Posterior cingulate gyrus (tissue), 11 donors: ENCODE measurements around the gene DHRS4L2.
"Not testable (repeated sequence)": the region's sequence is repeated elsewhere in the genome, so short reads cannot be mapped to it uniquely, and the experiment has no call there.

Experiments used
- DNase-seq, 10 donors: peaks; one replicate each; pipeline versions ENCODE4 v3.0.0 to v3.0.0-alpha.2; 2020 to 2021; ENCODE audit warnings: mixed read lengths in 3 of 10
- intact Hi-C: fragments of 100-400 bp; cut with DNase I; formaldehyde crosslinking; loops from one replicate; pipeline ENCODE4 v1.15.1; 2023

The DHRS4L2 gene

DNA sequence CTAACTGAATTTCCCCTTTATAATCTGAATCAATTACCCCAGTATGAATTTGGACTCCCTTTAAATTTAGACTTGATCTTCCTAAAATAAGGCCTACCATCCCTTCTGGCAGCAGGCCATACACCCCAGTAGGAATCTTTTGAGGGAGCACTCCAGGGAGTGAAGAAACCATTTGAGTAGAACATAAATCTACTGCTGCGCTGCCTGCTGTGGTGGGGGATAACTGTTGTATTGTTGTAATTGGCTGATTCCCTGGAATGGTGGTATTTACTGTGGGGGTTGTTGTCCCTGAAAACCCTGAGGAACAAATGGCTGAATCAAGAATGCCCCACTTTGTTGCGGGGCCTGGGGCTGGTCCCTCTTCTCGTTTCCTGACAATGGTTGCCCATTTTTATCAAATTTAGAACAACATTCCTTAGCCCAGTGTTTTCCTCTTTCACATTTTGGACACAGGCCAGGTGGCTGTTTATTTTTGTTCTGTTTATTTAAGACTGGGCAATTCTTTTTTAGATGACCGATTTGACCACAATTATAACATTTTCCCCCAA is 24.1 kb downstream of the DHRS4L2 start:
- peak in 1 of 10 donors; percentile 64 for DNase-seq
- intact Hi-C loops: not testable (repeated sequence)

DNA sequence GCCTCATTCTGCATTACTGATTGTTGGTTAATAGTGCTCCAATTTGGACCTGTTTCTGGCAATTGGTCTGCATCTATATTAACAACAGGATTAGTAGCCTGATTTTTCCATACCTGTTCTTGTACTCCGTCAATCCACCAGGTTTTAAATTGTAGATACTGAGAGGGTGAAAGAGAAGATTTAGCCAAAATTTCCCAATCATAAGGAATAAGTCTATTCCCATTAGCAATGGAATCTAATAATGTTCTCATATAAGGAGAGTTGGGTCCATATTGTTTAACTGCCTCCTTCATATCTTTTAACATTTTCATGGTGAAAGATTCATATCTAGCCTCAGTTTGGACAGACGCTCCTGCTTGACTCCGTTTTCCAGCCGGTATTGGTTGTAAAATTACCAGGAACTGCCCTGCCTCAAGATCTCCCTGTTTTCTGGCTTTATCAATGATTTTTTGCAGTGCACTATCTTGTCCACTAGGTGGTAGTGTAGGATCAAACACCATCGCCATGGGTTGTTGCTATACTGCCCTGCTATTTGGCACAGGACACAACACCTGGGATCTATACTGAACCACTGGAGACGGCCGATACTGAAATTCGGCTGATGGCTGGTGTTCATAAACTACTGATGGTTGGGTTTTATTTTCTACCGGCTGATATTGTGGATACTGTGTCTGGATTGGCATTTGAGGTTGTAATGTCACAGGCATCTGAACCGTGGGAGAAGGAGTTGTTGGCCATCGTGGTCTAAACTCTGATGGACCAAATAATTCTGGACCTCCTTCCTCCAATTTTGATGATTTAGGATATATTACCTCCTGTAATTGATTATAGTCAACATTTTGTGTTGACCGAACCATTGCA is 25.2 kb downstream of the DHRS4L2 start:
- peak in 1 of 10 donors; percentile 82 for DNase-seq
- intact Hi-C loops: loop anchor here (1.0 kb wide), 2 partner anchors 22 to 76 kb away; no protein-coding TSS in a partner anchor

DNA sequence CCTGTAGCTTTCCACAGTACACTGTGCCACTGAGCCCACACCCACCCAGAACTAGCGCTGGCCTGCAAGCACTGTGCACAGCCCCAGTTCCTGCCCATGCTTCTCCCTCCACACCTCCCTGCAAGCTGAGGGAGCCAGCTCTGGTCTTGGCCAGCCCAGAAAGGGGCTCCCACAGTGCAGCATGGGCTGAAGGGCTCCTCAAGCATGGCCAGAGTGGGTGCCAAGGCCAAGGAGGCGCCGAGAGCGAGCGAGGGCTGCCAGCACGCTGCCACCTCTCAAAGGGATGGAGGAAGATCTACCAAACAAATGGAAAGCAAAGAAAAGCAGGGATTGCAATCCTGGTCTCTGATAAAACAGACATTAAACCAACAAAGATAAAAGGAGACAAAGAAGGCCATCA is 27.0 kb downstream of the DHRS4L2 start:
- intact Hi-C loops, DNase-seq: not testable (repeated sequence)

DNA sequence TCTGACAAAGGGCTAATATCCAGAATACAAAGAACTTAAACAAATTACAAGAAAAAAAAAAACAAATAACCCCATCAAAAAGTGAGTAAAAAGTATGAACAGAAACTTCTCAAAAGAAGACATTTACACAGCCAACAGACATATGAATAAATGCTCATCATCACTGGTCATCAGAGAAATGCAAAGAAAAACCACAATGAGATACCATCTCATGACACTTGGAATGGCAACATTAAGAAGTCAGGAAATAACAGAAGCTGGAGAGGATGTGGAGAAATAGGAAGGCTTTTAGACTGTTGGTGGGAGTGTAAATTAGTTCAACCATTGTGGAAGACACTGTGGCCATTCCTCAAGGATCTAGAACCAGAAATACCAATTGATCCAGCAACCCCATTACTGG is 30.2 kb downstream of the DHRS4L2 start:
- intact Hi-C loops, DNase-seq: not testable (repeated sequence)

DNA sequence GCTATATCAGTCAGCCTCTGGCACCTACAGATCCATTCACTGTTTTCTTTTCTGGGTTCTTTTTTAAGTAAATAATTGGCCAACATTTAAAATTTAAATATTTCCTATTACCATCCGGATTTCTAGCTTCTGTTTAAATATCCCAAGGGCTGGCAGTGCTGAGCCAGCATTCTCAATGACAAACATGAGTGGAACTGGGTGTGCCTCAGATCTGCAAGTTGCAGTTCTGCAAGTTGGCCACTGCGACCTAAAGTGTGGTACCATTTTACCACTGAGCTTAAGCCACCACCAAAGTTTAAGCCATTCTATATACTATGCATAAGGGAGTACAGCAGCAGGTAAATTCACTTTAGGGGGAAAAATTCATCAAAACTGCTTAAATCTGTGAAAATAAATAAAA is 31.2 kb downstream of the DHRS4L2 start:
- intact Hi-C loops, DNase-seq: not testable (repeated sequence)

DNA sequence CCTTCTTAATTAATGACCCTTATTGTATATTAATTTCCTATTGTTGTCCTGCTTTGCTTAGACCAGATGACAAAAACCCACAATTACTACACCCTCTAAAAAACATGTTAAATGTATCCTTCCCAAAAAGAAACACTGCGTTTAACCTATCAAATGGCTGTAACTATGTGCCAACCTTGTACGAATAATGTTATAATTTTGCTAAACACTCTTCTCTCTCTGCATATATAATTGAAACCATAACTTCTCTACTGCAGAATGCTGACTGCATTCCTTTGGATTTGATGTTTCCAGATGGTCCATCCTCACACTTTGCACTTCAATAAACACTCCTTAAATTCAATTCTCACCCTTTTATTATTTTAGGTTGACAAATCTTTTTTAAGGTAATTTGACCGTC is 31.8 kb downstream of the DHRS4L2 start:
- intact Hi-C loops: not testable (repeated sequence)

DNA sequence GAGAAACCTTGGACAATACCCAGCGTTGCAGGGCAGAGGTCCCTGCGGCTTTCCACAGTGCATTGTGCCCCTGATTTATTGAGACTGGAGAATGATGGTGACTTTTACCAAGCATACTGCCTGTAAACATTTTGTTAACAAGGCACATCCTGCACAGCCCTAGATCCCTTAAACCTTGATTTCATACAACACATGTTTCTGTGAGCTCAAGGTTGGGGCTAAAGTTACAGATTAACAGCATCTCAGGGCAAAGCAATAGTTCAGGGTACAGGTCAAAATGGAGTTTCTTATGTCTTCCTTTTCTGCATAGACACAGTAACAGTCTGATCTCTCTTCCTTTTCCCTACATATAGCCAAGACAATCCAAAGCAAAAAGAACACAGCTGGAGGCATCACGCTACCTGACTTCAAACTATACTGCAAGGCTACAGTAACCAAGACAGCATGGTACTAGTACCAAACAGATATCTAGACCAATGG is 36.2 kb downstream of the DHRS4L2 start:
- intact Hi-C loops, DNase-seq: not testable (repeated sequence)

More for the DNA sequence above, 31.8 kb downstream of the DHRS4L2 start:
- DNase-seq: not testable (repeated sequence)

DNA sequence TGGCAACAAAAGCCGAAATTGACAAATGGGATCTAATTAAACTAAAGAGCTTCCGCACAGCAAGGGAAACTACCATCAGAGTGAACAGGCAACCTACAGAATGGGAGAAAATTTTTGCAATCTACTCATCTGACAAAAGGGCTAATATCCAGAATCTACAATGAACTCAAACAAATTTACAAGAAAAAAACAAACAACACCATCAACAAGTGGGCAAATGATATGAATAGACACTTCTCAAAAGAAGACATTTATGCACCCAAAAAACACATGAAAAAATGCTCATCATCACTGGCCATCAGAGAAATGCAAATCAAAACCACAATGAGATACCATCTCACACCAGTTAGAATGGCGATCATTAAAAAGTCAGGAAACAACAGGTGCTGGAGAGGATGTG is 41.0 kb downstream of the DHRS4L2 start:
- DNase-seq, intact Hi-C loops: not testable (repeated sequence)

DNA sequence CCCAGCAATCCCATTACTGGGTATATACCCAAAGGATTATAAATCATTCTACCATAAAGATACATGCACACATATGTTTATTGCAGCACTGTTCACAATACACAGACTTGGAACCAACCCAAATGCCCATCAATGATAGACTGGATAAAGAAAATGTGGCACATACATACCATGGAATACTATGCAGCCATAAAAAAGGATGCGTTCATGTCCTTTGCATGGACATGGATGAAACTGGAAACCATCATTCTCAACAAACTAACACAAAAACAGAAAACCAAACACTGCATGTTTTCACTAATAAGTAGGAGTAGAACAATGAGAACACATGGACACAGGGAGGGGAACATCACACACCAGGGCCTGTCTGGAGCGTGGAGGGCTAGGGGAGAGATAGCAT is 42.6 kb downstream of the DHRS4L2 start:
- intact Hi-C loops, DNase-seq: not testable (repeated sequence)

DNA sequence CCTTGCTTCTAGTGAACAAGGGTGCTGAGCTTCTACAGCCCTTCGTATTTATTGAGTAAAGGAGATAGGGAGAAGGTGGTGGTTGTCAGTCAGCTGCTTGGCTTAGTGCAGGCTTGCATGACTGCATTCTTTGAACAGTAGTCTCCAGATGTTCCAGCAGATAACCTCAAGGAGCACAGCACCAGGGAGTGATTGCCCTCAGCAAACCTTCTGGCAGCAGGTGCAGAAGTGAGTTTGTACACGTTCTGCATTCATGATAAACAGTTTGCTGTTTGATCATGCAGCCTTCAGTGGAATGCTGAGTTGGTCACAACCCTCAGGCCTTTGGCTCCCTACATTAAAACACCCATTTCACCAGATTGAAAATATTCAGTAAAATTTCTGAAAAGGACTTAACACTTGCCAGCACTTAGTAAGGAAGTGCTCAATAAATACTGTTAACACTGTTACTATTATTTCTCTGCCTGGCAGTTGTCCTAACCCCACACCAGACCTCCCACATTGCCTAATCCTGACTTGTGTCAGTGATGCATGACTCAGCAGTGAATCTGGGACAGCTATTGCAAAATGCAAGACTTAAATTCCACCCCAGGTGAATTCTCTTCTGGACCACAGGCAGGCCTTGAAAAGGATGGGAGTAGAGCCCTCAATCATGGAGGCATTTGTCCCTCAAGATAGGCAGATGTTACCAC is 44.1 kb downstream of the DHRS4L2 start:
- intact Hi-C loops: no loop called here
- no peak for DNase-seq

DNA sequence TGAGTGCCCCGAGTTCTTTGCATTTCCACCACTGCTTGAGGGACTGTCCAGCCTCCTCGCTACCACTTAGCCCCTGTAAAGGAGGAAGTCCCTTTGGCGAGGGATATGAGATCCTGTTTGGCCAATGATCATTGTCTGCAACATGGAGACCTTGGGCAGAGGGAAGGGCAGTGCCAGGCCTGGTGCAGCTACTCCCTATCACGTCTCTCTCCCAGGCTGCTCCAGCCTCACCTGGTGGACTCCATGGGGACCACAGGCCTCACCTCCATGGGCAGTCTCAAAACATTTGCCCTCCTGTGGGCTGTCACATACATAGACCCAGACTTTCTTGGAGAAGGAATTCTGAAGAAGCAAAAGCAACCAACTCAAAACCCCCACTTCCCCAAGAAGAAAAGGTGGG is 47.0 kb downstream of the DHRS4L2 start:
- intact Hi-C loops: loop anchor here (1.0 kb wide), 1 partner anchor 21 kb away; no protein-coding TSS in a partner anchor

DNA sequence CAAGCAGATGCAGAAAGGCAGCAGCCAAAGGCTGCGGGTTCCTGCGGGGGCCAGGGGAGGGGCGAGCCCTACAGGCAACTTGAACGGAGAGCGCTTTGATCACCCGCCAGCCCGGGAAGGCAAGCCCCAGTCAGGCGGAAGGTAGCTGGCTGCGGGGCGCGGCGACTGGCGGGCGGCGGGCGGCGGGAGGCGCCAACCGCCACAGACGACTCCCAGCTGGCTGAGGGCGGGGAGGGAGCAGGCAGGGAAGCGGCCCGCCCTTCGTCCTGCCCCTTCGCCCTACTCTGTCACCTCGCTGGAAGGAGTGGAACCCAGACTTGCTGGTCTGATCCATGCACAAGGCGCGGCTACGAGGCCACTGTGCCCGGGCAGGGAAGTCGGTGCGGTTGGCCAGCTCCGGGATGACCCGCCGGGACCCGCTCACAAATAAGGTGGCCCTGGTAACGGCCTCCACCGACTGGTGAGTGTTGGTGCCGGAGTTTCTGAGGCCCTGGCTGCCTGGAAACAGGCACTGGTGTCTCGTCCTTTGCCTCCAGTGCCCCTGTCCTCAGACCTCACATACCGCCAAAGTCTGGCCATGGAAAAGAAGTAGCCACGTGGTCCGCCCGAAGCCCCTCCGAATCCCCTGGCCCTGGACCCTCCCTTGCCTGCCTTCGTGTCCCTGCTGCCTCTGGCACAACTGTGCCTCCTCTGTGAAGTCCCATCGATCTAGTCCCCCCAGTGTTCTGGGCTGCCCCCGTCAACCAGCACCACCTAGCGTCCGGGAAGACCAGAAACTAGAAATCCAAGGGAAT is 47.6 kb downstream of the DHRS4L2 start:
- intact Hi-C loops: loop anchor here (1.0 kb wide), 1 partner anchor 22 kb away; no protein-coding TSS in a partner anchor
- peak; percentile 59 to 97 (median 78) for DNase-seq

More for the DNA sequence above, 47.0 kb downstream of the DHRS4L2 start:
- DNase-seq: not testable (repeated sequence)

DNA sequence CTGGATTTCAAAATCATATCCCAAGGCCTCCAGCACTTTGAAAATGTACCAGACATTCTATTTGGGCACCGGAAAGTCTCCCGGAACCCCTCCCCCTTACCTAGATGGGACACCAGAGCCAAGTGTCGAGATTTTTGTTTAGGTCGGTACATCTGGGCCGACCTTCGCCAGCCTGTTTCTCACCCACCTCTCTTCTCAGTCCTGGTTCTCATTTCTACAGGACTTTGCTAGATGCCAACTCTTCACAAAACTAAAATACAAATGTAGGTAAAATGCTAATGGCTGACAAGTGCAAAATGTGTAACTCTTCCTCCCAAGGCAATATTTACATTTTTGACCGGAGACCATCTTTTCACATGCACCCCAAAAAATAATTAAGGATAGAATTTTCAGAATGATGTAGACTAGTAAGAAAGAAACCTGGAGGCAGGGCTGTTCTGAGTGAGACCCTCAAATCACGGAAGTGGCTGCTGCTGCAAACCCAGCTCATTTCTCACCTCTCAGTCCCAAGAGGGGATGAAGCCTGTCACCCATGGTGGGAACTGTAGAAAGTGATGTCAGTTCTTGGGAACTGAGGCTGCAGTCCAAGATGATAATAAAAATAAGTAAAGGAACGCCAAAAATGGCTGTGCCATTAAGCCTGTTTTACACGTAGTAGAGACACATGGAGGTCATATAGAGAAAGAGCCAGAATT is 48.4 kb downstream of the DHRS4L2 start:
- intact Hi-C loops: loop anchor here (1.0 kb wide), 1 partner anchor 23 kb away; no protein-coding TSS in a partner anchor
- DNase-seq: not testable (repeated sequence)

DNA sequence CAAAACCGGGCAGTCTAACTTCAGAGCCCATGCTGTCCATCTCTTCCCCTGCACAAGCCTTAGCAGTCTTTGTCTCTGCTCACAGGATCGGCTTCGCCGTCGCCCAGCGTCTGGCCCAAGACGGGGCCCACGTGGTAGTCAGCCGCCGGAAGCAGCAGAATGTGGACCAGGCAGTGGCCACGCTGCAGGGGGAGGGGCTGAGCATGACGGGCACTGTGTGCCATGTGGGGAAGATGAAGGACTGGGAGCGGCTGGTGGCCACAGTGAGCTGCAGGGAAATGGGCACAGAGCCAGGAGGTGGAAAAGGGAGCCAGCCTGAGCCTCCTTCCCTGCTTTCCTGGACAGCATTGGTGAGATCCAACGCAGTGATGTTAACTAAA is 48.9 kb downstream of the DHRS4L2 start:
- no peak for DNase-seq
- intact Hi-C loops: no loop called here

DNA sequence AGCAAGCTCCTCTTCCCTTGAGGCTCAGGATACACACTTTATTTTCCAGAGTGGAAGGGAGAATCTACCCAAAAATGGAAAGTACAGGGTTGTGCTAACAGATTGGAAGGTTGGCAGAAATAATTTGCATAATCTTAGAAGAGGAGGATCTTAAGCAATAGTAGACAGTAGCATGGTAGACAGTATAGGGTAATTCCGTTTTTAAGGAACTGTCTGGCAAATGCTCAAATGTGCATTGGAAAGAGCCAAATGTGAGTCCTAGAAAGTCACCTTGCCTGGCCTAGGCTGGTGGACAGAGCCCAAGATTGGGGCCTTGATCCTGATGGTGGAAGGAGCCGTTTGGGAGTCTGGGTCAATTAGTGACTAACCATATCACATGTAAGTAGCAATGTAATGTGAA is 50.0 kb downstream of the DHRS4L2 start:
- intact Hi-C loops: no loop called here
- no peak for DNase-seq

DNA sequence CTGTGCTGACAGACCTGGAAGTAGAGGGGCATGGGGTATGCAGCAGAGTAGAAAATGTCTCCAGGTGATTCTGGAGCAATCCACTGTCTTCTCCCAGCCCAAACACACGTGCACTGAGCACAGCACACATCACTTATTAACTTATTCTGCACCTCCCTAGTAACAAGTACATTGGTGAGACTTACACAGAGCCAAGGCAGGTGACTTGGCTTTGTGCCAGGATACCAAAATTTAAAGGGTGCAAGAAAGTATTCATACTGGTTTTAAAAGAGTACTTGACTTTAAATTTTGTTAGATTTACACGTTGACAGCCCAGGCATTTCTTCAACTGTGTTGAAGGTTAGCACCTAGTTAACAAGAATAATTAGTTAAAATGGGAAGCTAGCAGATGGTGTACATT is 52.0 kb downstream of the DHRS4L2 start:
- no peak for DNase-seq
- intact Hi-C loops: no loop called here

DNA sequence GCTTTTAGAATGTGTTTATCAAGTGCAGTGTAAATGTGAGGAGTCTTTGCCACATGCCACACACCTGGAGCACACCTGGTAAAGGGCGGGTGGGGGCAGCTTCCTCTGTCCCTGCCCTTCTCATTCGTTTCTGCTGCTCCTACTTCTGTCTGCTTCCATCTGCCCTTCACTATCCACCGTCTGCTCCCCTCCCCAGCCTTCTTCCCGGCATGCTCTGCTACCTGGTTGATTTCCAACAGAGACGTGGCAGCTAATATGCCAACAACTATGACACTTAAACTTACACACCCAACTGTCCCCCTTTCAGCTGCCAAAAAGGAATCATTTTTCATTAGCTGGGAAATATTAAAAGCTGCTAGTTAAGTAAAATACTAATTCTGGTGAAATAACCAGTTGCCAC is 54.0 kb downstream of the DHRS4L2 start:
- intact Hi-C loops: no loop called here
- DNase-seq: no peak

DNA sequence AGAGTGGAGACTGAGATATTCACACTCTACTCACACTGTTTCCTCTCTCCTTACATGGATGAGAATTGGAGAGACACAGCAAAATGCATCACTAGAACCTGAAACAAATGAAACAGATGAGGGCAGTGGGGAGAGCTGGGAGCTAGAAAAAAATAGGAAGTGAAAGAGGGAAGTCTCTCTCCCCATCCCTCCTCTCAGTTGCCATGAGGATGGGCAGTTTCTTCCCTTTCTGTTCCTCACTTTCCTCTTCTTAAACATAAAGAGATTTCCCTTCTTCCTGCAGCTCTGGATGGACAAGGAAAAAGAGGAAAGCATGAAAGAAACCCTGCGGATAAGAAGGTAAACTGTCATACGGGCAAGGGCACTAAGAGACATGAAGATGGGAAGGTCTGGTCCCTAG is 60.3 kb downstream of the DHRS4L2 start:
- intact Hi-C loops, DNase-seq: not testable (repeated sequence)

DNA sequence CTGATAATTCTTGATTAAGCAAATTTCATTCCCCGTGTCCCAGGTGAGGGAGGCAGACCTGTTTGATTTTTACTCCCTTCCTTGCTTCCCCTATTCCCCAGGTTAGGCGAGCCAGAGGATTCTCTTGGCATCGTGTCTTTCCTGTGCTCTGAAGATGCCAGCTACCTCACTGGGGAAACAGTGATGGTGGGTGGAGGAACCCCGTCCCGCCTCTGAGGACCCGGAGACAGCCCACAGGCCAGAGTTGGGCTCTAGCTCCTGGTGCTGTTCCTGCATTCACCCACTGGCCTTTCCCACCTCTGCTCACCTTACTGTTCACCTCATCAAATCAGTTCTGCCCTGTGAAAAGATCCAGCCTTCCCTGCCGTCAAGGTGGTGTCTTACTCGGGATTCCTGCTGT is 62.0 kb downstream of the DHRS4L2 start:
- DNase-seq: not testable (repeated sequence)
- intact Hi-C loops: loop anchor here (5.0 kb wide), 1 partner anchor 42 kb away; the partner anchor contains the start of gene PCK2
